Loucy (cell line): ENCODE results near the gene CERS6.

Experiments
- H2AFZ ChIP-seq: fragments of 200-600 bp; sonication (generic); 2 replicates; pipeline ENCODE4 v1.6.0; 2016; ENCODE audit warnings: antibody characterized with exemption, mild to moderate bottlenecking, low read length, moderate library complexity
- H3F3A ChIP-seq: fragments of 200-600 bp; 2 replicates; pipeline ENCODE4 v1.6.0; 2016; ENCODE audit warnings: antibody characterized with exemption, low read depth, mild to moderate bottlenecking
- H3K27me3 ChIP-seq: fragments of 200-600 bp; sonication (generic); 2 replicates; pipeline ENCODE4 v1.6.1; 2014; ENCODE audit warnings: low read length, mild to moderate bottlenecking; ENCODE audit not compliant: insufficient read depth, poor library complexity, severe bottlenecking
- H3K36me3 ChIP-seq: fragments of 200-600 bp; sonication (generic); 2 replicates; pipeline ENCODE4 v1.6.1; 2016; ENCODE audit warnings: low read length; ENCODE audit not compliant: insufficient read depth
- H3K4me1 ChIP-seq: fragments of 200-600 bp; sonication (generic); 2 replicates; pipeline ENCODE4 v1.5.1; 2014; ENCODE audit warnings: low read length, mild to moderate bottlenecking; ENCODE audit not compliant: insufficient read depth, poor library complexity, severe bottlenecking
- H3K4me2 ChIP-seq: fragments of 200-600 bp; sonication (generic); 2 replicates; pipeline ENCODE4 v1.6.0; 2014; ENCODE audit warnings: antibody characterized with exemption, low read length, low read depth, mild to moderate bottlenecking; ENCODE audit not compliant: poor library complexity, severe bottlenecking
- H3K4me3 ChIP-seq: fragments of 200-600 bp; sonication (generic); 2 replicates; pipeline ENCODE4 v1.5.1; 2014; ENCODE audit warnings: low read length, mild to moderate bottlenecking, mixed read lengths; ENCODE audit not compliant: poor library complexity, severe bottlenecking
- H3K79me2 ChIP-seq: fragments of 200-600 bp; sonication (generic); 2 replicates; pipeline ENCODE4 v1.6.1; 2014; ENCODE audit warnings: low read length; ENCODE audit not compliant: insufficient read depth
- H3K9ac ChIP-seq: fragments of 200-600 bp; sonication (generic); 2 replicates; pipeline ENCODE4 v1.6.0; 2014; ENCODE audit warnings: mild to moderate bottlenecking, low read depth, low read length, moderate library complexity; ENCODE audit not compliant: poor library complexity, severe bottlenecking
- H3K9me2 ChIP-seq: fragments of 200-600 bp; sonication (generic); replicated peaks from 2 replicates; pipeline ENCODE4 v1.6.1; 2016; ENCODE audit warnings: low read depth, low read length, mixed read lengths
- H3K9me3 ChIP-seq: fragments of 200-600 bp; sonication (generic); 2 replicates; pipeline ENCODE4 v1.6.1; 2014; ENCODE audit warnings: mild to moderate bottlenecking, antibody characterized with exemption, low read length, low read depth; ENCODE audit not compliant: insufficient read depth
- H4K20me1 ChIP-seq: fragments of 200-600 bp; sonication (generic); 2 replicates; pipeline ENCODE4 v1.6.0; 2014; ENCODE audit warnings: antibody characterized with exemption, low read length, mild to moderate bottlenecking; ENCODE audit not compliant: insufficient read depth, poor library complexity, severe bottlenecking
- CTCF ChIP-seq: fragments of 200-600 bp; sonication (generic); conservative IDR thresholded peaks from 2 replicates; pipeline ENCODE4 v1.5.1; 2014; ENCODE audit warnings: mild to moderate bottlenecking, antibody characterized with exemption, low read length
- EZH2phosphoT487 ChIP-seq: fragments of 200-600 bp; IDR thresholded peaks from 2 replicates; pipeline ENCODE4 v1.6.1; 2018; ENCODE audit warnings: antibody characterized with exemption, mild to moderate bottlenecking, moderate library complexity, borderline replicate concordance

The CERS6 gene

GRCh38 chr2:168781191-168781817, 325.2 kb downstream of the CERS6 start:
- no peak overlapping the region for H3K4me2 ChIP-seq
- H3K79me2 ChIP-seq = no peaks in the 10 kb centered on the region

DNA sequence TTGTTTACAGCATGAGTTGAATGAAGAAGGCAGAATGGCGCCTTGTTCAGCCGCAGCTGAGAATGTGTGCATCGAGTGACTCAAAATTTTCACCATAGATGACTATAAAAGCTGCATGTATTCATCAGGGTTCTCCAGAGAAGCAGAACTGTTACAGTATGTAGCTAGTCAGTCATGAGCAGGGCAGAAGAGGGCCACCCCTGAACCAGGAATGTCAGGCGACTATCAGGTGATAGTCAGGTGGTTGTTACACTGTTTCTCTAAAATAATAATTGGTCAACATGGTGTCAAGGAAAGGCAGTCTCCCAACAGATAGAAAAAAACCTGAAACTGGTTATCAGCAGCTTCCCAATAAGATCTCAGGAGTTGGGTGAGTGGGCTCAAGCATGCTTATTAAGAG, 326.2 kb downstream of the CERS6 start:
- H3K27me3 ChIP-seq = no peaks in the 10 kb centered on the region
- H3K4me1 ChIP-seq = no peaks in the 10 kb centered on the region
- no peak overlapping the region for H3K4me2 ChIP-seq
- no peak overlapping the region for H2AFZ ChIP-seq
- no peaks in the 10 kb centered on the region for H3F3A ChIP-seq
- no peaks in the 10 kb centered on the region for H4K20me1 ChIP-seq
- TF ChIP-seq CTCF (no peak), EZH2phosphoT487 (no peak)
- H3K79me2 ChIP-seq = no peaks in the 10 kb centered on the region
- no peaks in the 10 kb centered on the region for H3K9me3 ChIP-seq
- no peak overlapping the region for H3K9ac ChIP-seq
- H3K36me3 ChIP-seq = no peaks in the 10 kb centered on the region
- no peaks in the 10 kb centered on the region for H3K9me2 ChIP-seq
- H3K4me3 ChIP-seq = no peak overlapping the region

More at GRCh38 chr2:168781191-168781817, 325.2 kb downstream of the CERS6 start:
- Histone ChIP-seq H3F3A (no peaks in the 10 kb centered on the region), H2AFZ (no peak overlapping the region), H3K9me3 (no peaks in the 10 kb centered on the region), H3K4me3 (no peak overlapping the region), H4K20me1 (no peaks in the 10 kb centered on the region), H3K9me2 (no peaks in the 10 kb centered on the region), H3K27me3 (no peaks in the 10 kb centered on the region), H3K9ac (no peak overlapping the region), H3K4me1 (no peaks in the 10 kb centered on the region), H3K36me3 (no peaks in the 10 kb centered on the region)
- no peak for TF ChIP-seq CTCF

DNA sequence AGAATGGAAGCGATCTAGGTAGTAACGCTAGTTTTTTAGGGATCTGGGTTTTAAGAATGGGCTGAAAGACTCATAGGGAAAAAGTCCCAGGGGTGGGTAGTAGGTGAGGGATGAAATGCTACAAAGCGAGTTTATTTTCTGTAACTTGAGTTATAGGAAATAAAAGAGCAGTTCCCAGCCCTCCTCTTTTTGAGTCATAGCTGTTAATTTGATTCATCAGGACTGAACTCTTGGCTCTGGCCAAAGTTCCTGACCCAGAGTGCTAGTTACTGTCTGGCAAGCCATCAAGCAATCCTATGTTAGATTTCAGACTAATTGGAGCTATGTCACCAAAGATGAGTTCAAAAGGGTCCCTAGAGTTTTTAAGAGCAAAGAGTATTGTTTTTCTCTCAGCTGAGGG, 328.9 kb downstream of the CERS6 start:
- no peak overlapping the region for H2AFZ ChIP-seq
- H3K79me2 ChIP-seq = no peaks in the 10 kb centered on the region
- no peaks in the 10 kb centered on the region for H4K20me1 ChIP-seq
- H3K4me2 ChIP-seq = no peak overlapping the region
- H3K4me3 ChIP-seq = no peak overlapping the region
- H3K36me3 ChIP-seq = no peaks in the 10 kb centered on the region
- H3F3A ChIP-seq = no peaks in the 10 kb centered on the region
- no peaks in the 10 kb centered on the region for H3K27me3 ChIP-seq
- H3K9me2 ChIP-seq = no peaks in the 10 kb centered on the region
- TF ChIP-seq EZH2phosphoT487 (no peak), CTCF (no peak)
- H3K9ac ChIP-seq = no peak overlapping the region
- no peaks in the 10 kb centered on the region for H3K4me1 ChIP-seq
- H3K9me3 ChIP-seq = no peaks in the 10 kb centered on the region
